ENCODE measurements around the gene C3orf70.
A peak's percentile ranks its signal among the peaks of the same experiment; 100 is the strongest.

The C3orf70 gene

DNA sequence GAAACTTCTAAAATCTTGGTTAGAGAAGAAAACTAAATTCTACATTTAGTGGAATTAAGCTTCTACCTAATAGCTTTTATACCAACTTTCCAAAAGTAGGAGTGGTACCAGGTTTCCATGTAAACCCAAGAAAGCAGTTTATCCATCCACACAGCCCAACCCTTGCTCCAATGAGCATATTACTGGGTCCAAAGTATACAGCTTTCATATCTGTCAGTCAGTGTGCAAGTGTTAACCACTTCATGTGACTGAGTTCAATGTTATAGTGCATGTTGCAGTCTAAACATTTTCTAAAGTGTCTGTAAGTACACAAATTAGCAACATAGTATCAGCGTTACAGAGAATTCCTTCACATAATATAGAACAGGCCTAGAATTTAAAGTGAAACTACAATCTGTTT is 73.2 kb downstream of the C3orf70 start:
- TF ChIP-seq CEBPB (IDR thresholded peaks at IDR 0.05) (no peak), NFIC (IDR thresholded peaks at IDR 0.05) (no peak), YY1 (IDR thresholded peaks at IDR 0.05; ENCODE audit: low read depth) (no peak), FOXM1 (IDR thresholded peaks at IDR 0.05; ENCODE audit: borderline replicate concordance, low read depth) (no peak), TAF1 (IDR thresholded peaks at IDR 0.05; ENCODE audit: low read depth) (no peak)
- TF ChIP-seq, protein P1, sequence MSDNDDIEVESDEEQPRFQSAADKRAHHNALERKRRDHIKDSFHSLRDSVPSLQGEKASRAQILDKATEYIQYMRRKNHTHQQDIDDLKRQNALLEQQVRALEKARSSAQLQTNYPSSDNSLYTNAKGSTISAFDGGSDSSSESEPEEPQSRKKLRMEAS (IDR thresholded peaks at IDR 0.05): no peak
- TF ChIP-seq, protein P2, sequence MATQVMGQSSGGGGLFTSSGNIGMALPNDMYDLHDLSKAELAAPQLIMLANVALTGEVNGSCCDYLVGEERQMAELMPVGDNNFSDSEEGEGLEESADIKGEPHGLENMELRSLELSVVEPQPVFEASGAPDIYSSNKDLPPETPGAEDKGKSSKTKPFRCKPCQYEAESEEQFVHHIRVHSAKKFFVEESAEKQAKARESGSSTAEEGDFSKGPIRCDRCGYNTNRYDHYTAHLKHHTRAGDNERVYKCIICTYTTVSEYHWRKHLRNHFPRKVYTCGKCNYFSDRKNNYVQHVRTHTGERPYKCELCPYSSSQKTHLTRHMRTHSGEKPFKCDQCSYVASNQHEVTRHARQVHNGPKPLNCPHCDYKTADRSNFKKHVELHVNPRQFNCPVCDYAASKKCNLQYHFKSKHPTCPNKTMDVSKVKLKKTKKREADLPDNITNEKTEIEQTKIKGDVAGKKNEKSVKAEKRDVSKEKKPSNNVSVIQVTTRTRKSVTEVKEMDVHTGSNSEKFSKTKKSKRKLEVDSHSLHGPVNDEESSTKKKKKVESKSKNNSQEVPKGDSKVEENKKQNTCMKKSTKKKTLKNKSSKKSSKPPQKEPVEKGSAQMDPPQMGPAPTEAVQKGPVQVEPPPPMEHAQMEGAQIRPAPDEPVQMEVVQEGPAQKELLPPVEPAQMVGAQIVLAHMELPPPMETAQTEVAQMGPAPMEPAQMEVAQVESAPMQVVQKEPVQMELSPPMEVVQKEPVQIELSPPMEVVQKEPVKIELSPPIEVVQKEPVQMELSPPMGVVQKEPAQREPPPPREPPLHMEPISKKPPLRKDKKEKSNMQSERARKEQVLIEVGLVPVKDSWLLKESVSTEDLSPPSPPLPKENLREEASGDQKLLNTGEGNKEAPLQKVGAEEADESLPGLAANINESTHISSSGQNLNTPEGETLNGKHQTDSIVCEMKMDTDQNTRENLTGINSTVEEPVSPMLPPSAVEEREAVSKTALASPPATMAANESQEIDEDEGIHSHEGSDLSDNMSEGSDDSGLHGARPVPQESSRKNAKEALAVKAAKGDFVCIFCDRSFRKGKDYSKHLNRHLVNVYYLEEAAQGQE (IDR thresholded peaks at IDR 0.05; ENCODE audit: low read depth): no peak
- TF ChIP-seq, protein P3, sequence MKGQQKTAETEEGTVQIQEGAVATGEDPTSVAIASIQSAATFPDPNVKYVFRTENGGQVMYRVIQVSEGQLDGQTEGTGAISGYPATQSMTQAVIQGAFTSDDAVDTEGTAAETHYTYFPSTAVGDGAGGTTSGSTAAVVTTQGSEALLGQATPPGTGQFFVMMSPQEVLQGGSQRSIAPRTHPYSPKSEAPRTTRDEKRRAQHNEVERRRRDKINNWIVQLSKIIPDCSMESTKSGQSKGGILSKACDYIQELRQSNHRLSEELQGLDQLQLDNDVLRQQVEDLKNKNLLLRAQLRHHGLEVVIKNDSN (IDR thresholded peaks at IDR 0.05): no peak

DNA sequence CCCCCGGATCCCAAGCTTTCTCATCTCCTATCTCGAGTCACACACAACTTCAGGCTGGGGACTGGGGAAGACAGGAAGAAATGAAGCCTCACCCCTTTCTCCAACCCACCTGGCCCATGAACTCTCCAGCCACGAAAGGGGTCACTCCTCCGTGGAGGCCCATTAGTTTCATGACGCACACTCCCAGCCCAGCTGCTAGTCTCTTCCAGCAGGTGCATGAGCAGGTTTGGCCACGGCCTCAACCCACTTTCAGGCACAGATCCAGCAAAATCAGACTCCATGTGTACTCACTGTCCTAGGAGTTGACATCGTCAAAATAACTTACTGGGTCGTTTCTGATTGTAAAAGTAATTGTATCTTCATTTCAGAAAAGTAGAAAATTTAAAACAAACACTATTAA is 76.6 kb downstream of the C3orf70 start:
- TF ChIP-seq CREB1 (IDR thresholded peaks at IDR 0.05; ENCODE audit: low read depth): no peak

DNA sequence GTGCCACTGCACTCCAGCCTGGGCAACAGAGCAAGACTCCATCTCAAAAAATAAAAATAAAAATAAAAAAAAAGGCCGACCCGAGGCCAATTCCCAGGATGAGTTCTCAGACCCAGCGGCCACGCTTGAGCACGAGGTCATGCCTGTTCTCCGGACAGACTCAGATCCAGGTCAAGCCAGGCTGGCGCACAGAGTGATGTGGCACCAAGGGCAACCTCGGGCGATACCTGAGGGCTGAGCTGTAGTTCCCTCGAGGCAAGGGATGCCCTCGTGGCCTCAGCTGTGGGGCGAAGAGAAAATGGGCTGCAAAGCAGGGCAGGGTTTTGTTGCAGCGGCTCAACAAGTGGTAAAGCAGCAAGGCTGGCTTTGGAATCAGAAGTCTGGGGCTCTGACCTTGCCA is 77.3 kb downstream of the C3orf70 start:
- TF ChIP-seq, protein P1 (IDR thresholded peaks at IDR 0.05): no peak
- TF ChIP-seq TAF1 (IDR thresholded peaks at IDR 0.05; ENCODE audit: low read depth) (no peak), RAD21 (IDR thresholded peaks at IDR 0.05; ENCODE audit: low read depth) (no peak), ZBTB7A (IDR thresholded peaks at IDR 0.05; ENCODE audit: low read depth) (no peak), EGR1 (IDR thresholded peaks at IDR 0.05) (no peak), YY1 (IDR thresholded peaks at IDR 0.05; ENCODE audit: low read depth) (no peak), CREB1 (IDR thresholded peaks at IDR 0.05; ENCODE audit: low read depth) (no peak), FOXM1 (IDR thresholded peaks at IDR 0.05; ENCODE audit: borderline replicate concordance, low read depth) (no peak)
- TF ChIP-seq, protein P2 (IDR thresholded peaks at IDR 0.05; ENCODE audit: low read depth): no peak
- TF ChIP-seq, protein P3 (IDR thresholded peaks at IDR 0.05): no peak

DNA sequence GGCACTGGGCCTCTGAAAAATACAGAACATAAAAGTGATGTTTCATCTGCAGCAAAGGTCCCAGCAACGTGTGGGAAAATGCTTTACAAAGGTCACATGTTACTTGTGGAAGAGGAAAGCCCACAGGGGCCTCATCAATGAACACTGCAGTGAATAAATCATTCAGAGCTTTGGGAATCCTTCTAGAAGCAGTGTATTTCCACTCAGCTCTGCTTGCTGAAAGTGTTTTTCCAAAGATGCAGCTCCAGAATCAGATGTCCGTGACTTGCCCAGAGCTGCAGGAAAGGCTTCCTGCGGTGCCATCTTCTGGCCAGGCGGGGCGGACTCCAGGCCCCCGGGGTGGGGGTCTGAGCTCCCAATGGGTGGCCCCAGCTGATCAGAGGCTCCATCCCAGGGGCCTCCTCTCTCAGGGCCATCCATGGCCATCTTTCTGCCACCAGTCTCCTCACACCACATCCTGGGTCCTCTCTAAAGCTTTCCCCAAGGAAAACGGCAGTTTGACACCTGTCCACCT is 81.5 kb downstream of the C3orf70 start:
- TF ChIP-seq TAF1 (IDR thresholded peaks at IDR 0.05; ENCODE audit: low read depth): no peak
- no peak for TF ChIP-seq TEAD4 (IDR thresholded peaks at IDR 0.05)
- peak; percentile 3; the same call in 1 of the 2 replicates for TF ChIP-seq RAD21 (IDR thresholded peaks at IDR 0.05; ENCODE audit: low read depth)

DNA sequence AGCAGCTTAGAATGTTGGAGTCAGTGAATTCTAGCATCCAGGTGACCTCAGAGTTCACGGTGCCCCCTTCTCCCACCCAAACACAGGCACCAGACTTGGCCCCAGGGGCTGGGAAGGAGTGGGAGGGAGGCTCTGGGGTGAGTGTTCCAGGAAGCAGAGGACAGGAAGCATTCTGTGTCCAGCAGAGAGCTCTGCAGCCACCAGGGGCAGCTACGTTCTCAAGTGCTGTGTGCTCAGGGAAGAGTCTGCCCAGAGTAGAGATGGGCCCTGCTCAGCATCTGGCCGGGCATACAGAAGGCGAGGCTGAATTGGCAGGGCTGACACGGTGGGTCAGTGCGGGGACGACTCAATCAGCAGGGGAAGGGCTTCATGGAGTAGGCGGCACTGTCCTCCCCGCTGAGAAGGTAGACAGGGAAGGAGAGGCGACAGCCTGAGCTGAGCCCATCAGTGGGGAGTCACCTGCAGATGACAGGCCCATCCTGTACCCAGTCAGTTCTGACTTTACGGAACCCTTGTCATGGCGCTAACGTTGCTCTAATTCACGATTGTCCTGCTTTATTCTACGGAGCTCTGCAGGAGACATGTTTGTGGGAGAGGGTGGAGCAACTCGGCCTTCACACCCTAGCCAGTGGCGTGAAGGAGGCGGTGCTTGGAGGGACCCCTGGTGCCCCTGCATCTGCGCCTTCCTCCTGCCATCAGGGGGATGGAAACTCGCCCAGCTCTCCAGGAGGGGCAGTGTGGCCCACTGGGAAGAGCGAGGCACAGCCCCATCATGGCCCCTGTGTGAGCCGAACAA is 82.2 kb downstream of the C3orf70 start:
- TF ChIP-seq RAD21 (IDR thresholded peaks at IDR 0.05; ENCODE audit: low read depth) (peak; percentile 33; the same call in 1 of the 2 replicates), TEAD4 (IDR thresholded peaks at IDR 0.05) (no peak)

DNA sequence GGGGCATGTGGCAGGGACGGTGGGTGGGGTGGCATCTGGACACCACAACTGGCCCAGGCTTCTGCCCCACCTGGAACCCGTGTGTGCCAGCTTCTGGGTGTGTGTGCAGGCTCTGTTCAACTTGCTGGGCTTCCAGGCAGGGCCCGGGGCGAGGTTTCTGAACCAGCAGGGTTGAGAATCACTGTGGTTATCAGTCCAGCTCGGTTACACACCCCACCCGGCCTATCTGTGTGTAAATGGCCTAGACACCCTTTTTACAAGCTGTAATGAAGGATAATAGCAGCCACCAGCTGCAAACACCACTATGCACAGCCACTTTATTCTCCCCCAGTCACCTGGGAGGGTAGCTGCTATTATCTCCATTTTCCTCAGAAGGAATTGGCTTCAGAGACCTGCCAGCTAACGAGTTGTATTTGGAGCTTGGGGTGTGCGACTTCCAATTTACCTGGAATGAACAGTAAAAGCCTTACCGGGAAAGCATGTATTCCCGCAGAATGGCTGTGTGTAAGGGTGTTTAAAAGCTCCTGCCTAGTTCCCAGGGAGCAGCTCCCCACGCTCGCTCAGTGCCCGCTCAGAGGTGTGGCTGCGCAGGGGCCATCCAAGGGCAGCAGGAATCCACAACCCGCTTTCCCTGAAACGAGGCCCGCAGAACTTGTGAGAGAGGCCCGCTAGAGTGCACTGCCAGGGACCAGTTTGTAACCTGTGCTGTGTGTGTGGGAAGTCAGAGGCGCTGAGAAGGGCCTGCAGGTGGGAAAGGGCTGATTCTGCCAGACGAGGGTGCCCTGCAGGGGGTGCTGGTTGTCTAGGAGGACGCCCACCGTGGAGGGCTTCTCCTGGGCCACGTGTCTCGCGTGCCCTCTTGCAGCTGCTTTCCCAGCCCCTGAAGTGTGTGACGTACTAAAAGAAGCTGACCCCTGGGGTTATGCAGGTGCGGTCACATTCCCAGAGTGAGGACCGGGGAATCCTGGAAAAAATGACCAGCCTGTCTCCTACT is 83.5 kb downstream of the C3orf70 start:
- TF ChIP-seq FOXM1 (IDR thresholded peaks at IDR 0.05; ENCODE audit: borderline replicate concordance, low read depth): no peak
- no peak for TF ChIP-seq TCF12 (IDR thresholded peaks at IDR 0.05; ENCODE audit: low read depth)
- TF ChIP-seq, protein P2 (IDR thresholded peaks at IDR 0.05; ENCODE audit: low read depth): no peak
- no peak for TF ChIP-seq EP300 (IDR thresholded peaks at IDR 0.05; ENCODE audit: borderline replicate concordance)
- TF ChIP-seq YY1 (IDR thresholded peaks at IDR 0.05; ENCODE audit: low read depth): no peak
- TF ChIP-seq, protein P3 (IDR thresholded peaks at IDR 0.05): no peak
- no peak for TF ChIP-seq CREB1 (IDR thresholded peaks at IDR 0.05; ENCODE audit: low read depth)
- TF ChIP-seq RAD21 (IDR thresholded peaks at IDR 0.05; ENCODE audit: low read depth): no peak
- TF ChIP-seq TEAD4 (IDR thresholded peaks at IDR 0.05): no peak
- TF ChIP-seq CEBPB (IDR thresholded peaks at IDR 0.05): no peak
- TF ChIP-seq, protein P1 (IDR thresholded peaks at IDR 0.05): no peak
- no peak for TF ChIP-seq TAF1 (IDR thresholded peaks at IDR 0.05; ENCODE audit: low read depth)
- no peak for TF ChIP-seq EGR1 (IDR thresholded peaks at IDR 0.05)
- TF ChIP-seq ZBTB7A (IDR thresholded peaks at IDR 0.05; ENCODE audit: low read depth): no peak
- no peak for TF ChIP-seq NFIC (IDR thresholded peaks at IDR 0.05)

Data from Ishikawa (cell line).